ENCODE data around the gene ADGRF3.

DNA sequence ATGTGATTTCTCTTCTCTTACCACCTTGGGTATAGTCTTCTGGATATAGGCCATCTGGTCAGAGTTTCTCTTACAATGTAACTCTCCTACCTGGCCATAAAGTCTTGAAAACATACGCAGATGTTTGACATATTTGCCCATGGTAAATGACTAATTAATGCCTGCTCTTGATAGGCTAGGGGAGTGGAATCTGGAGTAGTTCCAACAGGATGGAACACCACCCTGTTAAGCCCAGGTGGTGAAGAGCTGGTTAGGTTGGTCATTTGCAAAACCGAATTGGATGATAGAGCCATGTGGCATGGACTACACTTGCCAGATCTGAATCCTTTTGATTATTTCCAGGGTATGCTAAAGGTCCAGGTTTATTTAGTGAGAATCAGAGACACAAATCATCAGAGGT lies 65.4 kb downstream of the ADGRF3 start:
- TF ChIP-seq, protein P1, sequence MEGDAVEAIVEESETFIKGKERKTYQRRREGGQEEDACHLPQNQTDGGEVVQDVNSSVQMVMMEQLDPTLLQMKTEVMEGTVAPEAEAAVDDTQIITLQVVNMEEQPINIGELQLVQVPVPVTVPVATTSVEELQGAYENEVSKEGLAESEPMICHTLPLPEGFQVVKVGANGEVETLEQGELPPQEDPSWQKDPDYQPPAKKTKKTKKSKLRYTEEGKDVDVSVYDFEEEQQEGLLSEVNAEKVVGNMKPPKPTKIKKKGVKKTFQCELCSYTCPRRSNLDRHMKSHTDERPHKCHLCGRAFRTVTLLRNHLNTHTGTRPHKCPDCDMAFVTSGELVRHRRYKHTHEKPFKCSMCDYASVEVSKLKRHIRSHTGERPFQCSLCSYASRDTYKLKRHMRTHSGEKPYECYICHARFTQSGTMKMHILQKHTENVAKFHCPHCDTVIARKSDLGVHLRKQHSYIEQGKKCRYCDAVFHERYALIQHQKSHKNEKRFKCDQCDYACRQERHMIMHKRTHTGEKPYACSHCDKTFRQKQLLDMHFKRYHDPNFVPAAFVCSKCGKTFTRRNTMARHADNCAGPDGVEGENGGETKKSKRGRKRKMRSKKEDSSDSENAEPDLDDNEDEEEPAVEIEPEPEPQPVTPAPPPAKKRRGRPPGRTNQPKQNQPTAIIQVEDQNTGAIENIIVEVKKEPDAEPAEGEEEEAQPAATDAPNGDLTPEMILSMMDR (IDR thresholded peaks at IDR 0.05), result no peak
- no peak for TF ChIP-seq EP300 (IDR thresholded peaks at IDR 0.05)
